RPMI8226 (cell line): Measurements from ENCODE around the gene FSHR.

Source experiments
- DNase-seq: peaks from one replicate; pipeline ENCODE4 v3.0.0-alpha.2; 2015

Gene FSHR

DNA sequence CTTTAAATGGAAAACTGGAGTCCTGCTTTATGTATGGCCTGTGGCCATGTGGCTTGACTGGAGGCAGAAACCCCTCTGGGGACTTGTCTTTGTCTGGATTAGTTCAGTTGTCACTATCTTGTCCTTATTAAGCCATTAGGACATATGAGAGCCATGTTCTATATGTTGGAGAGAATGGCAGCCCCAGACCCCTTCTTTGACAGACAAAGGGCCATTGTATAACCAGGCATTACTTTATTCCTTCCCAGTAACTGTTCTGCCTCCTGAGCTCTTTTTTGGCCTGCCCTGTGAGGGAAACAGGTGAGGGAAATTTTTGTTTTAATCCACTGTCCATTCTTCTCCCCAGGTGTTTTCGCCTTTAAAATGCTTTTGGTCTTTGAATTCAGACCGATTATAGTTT is 43.3 kb downstream of the FSHR start:
- no peak for DNase-seq

DNA sequence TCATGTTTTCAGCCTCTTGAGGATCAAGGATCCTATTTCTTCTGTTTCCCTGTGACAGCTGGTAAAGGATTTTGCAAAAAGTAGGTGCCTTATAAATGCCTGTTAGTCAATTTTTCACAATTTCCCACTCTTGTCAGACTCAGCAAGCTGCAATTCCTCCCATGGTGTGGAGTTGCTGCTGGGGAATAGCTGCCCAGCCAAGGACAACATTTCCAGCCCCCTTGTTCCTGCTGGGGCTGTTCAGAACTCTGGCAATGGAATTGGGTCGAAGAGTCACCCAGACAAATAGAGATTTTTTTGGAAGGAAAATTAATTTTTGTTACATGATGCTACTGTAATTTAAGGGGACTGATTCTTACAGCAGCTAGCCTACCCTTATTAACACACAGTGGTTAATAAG is 43.7 kb downstream of the FSHR start:
- DNase-seq: no peak

DNA sequence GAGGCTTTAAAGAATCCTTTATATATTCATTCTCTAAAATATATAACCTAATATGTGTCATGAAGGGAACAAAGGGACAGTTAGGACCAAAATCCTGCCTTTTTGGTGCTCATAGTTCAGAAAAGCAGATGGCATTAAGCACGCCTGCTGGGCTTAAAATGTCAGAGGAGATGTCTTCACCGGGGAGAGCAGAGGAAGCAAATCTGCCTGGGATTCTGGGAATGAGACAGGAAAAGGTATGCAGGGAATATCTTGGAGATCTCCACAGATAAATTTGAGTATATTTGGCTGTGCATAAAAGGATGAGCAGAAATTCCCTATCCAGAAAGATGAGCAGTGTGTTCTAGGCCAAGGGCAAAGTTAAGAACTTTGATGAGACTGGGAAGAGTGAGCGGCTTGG is 45.5 kb downstream of the FSHR start:
- no peak for DNase-seq

DNA sequence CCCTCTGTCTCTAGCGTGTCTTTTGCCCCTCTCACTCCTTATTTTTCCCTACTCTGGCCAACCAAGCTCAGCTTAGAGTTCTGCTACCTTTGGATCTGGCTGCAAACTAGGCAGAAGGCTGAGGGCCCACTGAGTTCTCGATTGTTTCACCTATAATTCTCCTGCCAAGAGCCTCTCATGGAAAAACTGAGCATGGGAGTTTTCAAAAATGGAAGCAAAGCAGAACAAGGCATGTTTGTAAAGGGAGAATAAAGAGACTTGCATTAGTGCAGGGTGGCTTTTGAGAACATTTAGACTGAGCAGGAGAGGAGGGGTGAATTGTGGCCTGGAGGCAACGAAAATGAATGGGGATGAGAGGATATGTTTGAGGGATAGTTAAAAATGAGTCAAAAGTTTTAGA is 45.9 kb downstream of the FSHR start:
- no peak for DNase-seq

DNA sequence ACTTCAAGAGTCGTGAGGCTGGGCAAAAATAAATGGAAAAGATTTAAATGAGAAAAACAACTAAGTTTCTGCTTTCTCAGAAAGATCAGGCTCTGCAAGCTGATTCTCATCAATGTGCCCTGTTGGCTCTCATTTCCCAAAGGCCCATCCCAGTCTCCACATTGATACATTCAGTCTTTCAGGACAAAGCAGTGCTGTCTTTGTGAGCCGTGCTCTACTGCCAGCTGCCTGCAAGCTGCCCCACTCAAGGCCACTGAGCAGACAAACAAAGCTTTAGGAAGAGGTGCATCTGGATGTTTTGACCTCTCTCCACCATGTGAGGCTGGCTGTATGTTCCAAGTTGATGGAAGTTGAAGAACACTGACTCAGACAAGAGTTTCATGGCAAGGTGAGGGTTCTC is 48.8 kb downstream of the FSHR start:
- DNase-seq: no peak

DNA sequence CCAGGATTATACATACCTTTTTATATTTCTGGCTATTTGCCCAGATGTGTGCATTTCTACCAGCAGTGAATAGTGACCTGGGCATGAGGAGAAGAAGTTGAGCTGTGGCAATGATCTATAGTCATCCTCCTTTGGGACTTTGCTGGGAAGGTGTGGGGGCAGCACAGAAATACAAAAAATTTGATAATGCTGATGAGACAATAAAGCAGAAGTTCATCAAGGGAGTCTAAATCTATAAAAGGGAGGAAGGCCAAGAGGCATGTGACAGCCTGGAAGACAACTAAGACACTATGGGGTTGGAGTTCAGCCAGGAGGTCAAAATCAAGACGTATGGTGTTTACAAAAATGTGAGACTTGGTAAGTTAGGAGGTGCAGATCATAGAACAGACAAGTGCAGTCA is 52.2 kb downstream of the FSHR start:
- DNase-seq: no peak

DNA sequence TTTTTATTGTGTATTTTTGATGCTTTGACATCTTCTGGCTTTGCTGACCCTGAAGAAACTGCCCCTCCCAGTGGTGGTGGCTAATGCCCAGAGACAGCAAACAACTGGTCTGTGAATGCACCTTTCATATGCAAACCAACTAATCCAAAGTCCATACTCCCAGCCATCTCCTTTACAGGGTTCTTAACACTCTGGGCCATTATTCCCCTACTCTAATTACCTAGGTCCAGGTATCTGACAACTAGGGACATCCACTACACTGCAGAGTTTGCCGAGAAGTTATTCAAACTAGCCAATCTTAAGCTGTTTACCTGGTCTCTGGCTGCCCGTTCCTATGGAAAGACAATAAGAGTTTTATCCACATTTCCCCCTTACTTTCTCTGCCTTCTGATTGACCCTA is 73.6 kb downstream of the FSHR start:
- no peak for DNase-seq

DNA sequence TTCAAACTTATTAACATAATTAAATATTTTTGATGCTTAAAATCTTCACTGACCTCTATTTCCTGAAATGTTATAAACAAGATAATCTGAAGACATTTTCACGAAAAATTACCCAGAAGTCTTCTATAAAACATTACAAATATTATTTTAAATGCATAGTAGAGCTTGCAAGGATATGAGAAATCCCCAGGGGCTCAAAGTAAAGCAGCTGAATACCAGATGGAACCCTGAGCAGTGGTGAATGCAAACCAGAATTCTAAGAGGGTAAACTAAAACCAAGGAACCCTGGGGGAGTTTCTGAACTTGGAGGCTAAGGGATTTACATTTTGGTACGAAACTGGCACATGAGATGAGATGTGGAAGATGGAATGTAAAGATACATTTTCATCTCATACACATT is 83.6 kb downstream of the FSHR start:
- no peak for DNase-seq

DNA sequence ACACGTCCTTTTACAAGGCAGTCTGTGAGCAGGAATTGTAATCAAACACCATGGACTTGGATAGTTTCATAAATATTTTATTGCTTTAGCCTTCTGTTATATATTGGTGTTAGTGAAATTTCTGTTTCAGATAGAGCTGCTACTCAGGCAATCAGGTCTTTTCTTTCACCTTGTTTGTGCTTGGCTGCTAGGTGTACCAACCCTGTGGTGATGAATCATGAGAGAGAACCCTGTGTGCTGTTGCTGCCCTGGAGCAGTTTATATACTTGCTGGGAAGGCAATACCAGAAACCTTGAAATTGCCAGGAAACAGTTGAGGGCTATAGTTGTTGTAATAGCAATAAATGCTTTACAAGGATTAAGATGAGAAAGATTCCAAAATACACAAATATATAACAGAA is 84.5 kb downstream of the FSHR start:
- DNase-seq: no peak

DNA sequence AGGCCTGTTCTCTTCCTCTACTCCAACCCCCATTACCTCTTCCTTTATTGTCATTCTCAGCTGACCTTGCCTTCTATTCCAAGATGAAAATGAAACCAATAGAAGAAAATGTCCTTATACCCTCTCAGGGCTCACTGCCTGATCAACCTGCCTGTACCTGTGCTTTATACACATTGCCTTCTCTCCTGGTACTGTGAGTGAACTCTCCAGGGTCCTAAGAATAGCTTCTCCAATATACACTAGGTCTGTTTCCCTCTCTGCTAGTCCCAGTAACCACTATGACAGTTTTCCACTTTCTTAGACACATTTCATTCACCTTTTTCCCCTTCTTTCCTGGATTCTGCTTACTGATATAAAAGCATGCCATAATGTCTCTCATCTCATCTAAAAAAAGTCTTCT is 85.7 kb downstream of the FSHR start:
- DNase-seq: no peak

DNA sequence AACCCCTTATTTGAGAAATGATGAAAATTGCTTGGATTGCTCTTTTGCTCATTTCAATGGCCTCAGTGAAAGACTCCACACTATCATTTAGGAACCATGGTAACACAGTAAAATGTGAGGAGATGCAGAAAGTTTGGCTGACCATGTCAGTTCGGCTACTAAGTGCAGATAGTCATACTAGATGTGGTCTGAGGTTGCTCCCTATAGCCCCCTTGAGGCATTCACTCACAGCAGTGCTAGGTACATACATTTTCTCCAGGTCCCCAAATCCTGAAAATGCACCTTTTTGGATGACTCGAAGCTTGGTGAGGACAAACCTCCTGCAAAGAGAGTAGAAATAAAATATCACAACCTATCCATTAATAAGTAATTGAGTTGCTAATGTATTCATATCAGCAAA is 86.3 kb downstream of the FSHR start:
- DNase-seq: no peak

DNA sequence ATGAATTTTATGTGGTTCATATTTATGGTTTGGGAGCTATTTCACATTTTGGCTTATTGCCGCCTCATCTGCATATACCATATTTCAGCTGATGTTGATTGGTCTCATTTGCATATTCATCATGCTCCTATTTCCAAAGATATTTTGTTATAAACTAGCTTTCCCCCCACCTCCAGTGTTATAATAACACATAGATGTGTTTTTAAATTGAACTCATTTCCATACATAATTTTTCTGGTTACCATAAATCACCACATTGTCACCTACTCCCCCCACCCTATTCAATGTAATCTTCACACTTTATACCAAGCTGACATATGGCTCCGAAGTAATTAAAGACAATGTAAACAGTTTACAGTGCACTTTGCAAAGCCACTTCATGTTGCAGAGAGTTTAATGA is 101.2 kb downstream of the FSHR start:
- no peak for DNase-seq

DNA sequence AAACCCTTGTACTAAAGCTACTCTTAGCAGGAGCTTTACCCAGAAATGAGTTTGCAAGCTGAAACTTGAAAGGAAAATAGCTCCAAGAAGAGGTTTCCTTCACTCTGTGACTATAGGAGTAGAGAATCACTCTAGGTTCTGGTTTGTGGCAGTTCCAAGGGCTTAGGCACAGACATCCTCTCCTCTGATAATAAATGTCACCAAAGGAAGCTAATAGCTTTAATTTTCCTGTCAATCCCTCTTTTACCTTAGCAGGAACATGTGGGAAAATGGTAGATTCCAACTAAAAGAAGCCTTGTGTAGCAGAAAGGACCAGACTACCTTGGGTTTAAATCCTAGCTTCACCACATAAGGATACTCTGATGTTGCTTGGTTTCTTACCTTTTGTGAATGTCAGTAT is 104.0 kb downstream of the FSHR start:
- DNase-seq: no peak

DNA sequence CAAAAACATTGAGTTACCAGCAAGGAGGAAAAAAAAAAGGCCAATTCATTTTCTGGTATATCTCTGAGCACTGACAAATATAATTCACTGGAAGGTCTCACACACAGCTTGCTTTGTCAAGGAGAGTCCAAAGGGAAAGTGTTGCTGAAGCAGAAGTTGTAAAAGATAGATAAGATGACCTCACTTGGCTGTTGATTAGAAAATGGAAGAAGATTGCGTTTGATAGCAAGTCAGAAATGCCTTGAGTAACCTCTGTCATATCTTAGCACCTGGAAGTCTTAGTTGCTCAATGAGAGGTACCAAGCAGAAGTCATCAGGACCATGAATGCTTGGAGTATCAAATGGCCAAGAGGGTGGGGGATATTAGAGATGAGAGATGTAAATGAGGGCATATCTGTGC is 105.2 kb downstream of the FSHR start:
- DNase-seq: no peak

DNA sequence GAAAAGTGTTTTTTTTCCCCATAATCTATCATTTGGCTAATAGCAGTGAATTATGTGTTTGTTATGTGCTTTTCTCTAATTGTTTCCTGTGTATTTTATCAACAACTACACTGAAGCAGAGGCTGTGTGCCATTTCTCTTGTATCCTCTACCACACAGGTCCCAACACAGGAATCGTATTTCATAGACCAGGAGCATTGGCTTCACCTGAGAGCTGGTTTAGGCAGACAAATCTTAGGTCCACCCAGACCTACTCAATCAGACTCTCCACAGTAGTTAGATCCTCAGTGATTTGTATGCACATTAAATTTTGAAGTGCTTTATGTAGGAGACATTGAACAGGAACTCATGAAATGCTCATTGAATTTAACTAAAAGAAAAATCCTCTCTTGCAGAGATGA is 109.2 kb downstream of the FSHR start:
- DNase-seq: no peak

DNA sequence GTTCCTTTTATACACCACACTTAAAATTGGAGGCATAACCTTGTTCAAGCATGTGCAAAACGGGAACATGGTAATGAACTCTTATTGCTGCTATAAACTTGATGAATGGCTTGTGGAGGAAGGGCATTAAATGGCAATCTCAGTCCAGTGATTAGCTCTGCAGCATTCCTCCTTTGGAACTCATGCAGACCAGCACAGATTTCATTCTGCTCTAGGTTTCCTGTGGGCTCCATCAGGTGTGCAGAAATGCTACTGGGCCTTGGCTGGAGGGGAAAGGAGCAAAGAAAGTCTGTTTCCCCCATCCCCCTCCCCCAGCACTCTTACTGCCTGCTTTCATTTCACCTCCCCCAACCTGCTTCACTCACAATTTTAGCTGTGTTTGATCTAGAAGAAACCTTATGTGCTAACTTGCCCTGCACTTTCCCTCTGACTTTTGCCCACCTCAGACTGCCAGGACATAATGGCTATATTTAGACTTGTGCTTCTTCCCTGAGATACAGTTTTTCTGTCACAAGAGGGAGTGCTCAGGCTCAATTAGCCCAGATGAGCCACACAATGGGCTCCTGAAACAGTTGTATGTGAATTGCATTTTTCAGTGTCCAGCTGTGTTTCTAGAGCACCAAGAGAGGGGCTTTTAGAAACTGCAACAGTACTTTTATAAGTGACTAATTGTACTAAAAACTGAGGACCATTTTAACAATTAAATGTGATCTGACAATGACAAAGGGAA is 109.8 kb downstream of the FSHR start:
- no peak for DNase-seq

DNA sequence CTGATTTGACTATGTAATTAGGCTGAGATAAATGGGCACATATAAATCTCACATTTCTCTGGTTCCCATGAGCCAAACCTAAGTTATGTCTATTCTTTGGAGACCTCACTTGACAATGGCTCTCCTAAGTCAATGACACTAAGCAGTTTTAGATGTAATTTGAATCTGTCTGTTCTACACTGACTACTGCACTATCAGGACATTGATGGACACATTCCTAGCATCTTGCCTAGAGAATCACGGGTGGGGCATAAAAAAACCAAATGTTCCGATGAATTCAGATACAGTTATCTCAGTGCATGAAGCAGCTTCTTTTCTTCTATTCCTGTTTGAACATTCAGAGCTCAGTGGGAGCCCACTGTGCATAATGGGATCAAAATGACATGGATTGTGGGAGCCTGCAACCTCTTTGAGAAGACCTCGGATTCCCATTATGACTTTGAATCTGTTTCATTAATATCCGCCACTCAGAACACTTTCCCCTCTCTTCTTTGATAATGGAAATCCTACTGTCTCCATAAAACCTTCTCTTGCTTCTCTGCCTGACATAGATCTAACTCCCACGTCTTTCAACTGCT is 110.8 kb downstream of the FSHR start:
- no peak for DNase-seq

DNA sequence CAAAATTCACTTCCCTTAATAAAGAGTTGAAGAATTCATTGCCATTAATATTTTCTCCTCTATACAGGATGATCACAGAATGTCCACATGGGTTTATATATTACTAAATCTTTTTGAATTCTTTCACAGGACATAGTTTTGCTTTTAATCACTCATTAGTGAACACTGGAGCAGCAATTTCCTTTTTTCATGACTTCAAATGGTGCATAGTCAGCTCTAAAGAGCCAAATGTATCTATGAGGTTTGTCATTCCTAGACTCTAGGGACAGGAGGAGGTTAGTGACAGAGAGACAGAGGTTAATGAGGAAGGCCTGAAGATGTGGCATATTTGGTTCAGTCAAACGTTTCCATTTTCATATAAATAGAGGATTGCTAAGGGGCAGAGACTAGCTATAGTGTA is 111.8 kb downstream of the FSHR start:
- DNase-seq: no peak

DNA sequence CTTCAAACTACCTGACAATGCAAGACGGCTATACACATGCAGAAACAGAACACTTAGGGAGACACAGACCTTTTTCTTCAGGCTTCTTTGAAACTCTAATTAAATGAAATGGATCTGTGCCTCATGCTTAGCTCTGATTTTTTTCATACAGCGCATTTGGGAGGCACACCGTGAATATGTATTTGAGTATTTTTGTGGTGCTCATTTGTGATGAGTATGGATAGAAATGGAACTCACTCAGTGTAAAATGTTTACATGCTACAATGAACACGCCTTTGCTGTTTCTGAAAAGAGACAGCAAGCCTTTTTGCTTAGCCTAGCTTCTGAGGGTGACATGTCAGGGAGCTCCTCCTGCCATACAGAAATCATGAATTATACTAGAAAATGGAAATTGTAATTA is 113.3 kb downstream of the FSHR start:
- DNase-seq: no peak

DNA sequence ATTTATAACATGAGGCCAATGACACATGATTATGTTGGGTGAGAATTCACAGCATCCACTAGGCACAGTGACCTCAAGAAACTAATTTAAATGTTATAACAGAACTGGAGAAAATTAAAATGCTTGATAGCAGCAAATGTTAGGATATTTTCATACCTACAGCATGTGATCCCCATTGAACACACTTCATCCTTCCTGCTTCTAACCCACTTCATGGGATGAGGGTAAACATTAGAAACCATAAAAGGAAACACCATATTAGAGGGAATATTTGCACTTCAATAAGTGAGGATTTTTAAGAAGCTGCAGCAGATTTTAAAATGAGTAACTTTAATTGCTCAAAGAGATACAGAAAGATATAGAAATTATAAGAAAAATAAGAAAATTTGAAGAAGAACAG is 117.1 kb downstream of the FSHR start:
- no peak for DNase-seq

DNA sequence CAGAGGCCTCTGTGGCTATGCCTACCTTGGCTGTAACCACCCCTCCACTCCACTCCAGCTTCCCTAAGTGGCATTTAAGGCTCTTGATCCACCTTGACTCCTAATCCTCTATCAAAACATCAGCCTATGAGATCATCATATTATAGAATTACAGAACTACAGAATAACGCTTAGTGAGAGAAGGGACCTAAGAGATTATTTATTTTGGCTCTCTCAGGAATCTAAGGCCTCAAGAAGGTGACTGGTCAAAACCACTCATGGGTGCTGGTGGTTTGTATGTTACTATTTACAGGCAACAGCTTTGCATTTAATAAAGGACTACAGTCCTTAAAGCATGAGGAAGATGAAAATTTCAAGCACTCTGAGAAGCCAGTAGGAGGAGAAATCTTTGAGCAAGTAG is 118.8 kb downstream of the FSHR start:
- no peak for DNase-seq

DNA sequence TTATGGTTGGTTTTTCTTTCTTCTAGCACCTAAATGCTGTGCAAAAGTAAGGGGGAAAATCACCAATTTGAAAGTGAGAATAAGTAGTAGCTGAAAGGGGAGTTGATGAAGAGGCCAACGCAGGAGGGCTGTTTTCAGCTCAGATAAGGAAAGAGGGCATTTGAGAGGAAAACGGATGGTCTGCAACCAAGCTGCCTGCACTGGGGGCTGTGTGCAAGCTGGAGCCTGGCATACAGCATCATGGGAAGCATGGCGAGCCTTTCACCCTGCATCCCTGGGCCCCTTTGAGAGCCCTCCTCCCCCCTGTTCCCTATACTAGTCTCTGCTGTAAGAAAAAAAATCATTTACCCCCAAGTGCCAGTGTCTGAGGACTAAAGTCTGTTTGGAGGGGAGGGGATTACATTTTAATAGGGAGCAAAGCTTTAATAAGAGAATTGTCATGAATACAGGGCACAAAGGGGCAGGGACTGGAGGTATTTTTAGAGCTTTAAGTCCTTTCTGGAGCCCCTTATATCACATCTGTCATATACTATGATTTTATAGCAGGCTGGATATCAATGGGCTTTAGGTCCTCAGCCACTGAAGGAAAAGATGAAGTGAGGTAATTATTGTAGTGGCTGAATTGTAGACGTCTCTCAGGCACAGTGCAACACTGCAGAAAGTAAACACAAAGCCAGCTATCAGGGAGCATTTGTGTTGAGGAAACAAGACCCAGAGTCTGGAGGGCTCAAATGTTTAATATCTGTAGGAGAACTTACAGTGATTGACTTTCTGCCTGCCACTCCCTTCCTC is 120.7 kb downstream of the FSHR start:
- no peak for DNase-seq

DNA sequence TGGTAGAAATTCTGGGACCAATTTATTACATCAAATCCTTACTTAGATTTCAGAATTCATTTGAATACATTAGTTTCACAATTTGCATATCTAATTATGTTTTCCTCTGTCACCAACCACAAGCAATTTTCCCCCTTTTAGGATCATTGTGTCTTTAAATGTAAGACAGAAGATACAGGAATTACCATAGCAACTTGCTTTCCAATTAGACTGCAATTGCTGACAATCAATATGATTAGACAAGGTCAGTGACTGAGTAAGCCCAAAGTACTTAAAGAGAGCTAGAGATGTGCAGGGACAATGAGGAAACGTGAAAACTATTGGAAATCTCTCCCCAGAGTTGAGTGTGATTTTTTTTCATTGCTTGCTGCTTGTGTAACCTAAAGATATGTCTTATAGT is 121.4 kb downstream of the FSHR start:
- no peak for DNase-seq

DNA sequence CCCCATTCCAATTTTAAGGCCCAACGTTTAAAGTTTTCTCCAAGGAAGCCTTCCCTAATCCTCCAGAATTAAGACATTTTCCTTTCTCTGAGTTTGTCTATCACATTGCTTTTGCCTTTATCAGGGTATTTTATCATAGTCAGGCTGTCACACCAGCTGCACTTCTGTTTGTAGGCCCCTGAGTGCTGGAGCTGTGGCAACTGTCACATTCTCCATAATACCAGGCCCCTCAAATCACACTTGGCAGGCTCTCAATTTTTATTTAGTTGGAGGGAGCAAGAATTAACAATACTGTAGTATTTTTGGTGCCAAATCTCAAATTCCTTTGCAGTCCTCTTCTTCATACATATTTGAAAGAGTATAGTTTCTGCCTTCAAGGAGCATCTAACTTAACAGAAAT is 122.2 kb downstream of the FSHR start:
- DNase-seq: no peak

DNA sequence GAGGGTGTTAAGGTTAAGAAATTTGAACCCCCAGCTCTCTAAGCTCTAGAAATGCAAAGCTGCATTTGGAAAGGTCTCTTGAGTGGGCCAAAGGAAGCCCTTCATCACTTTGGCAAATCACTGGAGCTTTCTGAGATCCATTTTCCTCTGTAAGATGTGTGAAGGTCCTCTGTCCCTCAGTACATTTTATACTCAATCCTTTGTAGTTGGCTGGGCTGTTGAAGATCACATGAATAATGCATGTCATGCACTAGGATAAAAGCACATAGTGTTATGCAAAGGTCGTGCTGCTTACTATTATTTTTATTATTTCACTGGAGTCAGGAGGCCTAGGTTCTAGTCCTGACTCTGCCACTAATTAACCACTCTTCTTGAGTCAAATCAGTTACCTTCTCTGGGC is 124.9 kb downstream of the FSHR start:
- no peak for DNase-seq
